Suppressor macrophage treated with lipopolysaccharide for 1 hour (primary cell): ENCODE measurements around the gene HOMEZ.

Experiments used
- DNase-seq, 3 donors: peaks; one replicate each; pipeline ENCODE4 v3.0.0-alpha.2; 2020 to 2022

Gene HOMEZ

GRCh38 chr14:23307687-23308644, 22.0 kb upstream of the HOMEZ start:
- DNase-seq, result peak; percentile 63 to 72 (median 67)

GRCh38 chr14:23307146-23307530, 21.2 kb upstream of the HOMEZ start:
- no peak for DNase-seq

GRCh38 chr14:23306412-23307145, 20.6 kb upstream of the HOMEZ start, which contains the start of gene BCL2L2:
Gene BCL2L2, plus strand, starts transcription at chr14:23306833. Its CDS starts 935 bp downstream, at chr14:23307768.
- peak; percentile 75 to 92 (median 82) for DNase-seq

GRCh38 chr14:23302290-23303225, 16.6 kb upstream of the HOMEZ start, which contains the start of gene PPP1R3E:
Gene PPP1R3E, minus strand, starts transcription at chr14:23302859. Its CDS starts 283 bp downstream, at chr14:23302576.
- peak; percentile 56 to 75 (median 67) for DNase-seq

GRCh38 chr14:23301969-23302289, 16.0 kb upstream of the HOMEZ start:
- DNase-seq, result no peak

GRCh38 chr14:23301288-23301968, 15.5 kb upstream of the HOMEZ start:
- peak; percentile 99 to 100 (median 100) for DNase-seq

GRCh38 chr14:23300687-23301223, 14.8 kb upstream of the HOMEZ start:
- peak in 2 of 3 donors; percentile 28 to 37 for DNase-seq

- peak in 2 of 3 donors; percentile 36 to 41 for DNase-seq
Observed at GRCh38 chr14:23299986-23300686, 14.2 kb upstream of the HOMEZ start.

GRCh38 chr14:23299211-23299957, 13.5 kb upstream of the HOMEZ start:
- DNase-seq, result peak; percentile 64 to 76 (median 69)

- DNase-seq, result no peak
Observed at GRCh38 chr14:23297611-23298277, 11.8 kb upstream of the HOMEZ start.

GRCh38 chr14:23297096-23297495, 11.2 kb upstream of the HOMEZ start:
- peak in 1 of 3 donors; percentile 13 for DNase-seq

- peak in 1 of 3 donors; percentile 17 for DNase-seq
Observed at GRCh38 chr14:23296012-23296777, 10.3 kb upstream of the HOMEZ start.

GRCh38 chr14:23294734-23295561, 9.0 kb upstream of the HOMEZ start:
- peak; percentile 69 to 86 (median 80) for DNase-seq

- DNase-seq, result peak; percentile 32 to 53 (median 50)
Observed at GRCh38 chr14:23286902-23287479, 1.1 kb upstream of the HOMEZ start.

GRCh38 chr14:23285530-23286019, 357 bp downstream of the HOMEZ start:
- DNase-seq, result no peak

GRCh38 chr14:23284654-23285529, 1.0 kb downstream of the HOMEZ start:
- peak; percentile 54 to 59 (median 59) for DNase-seq
